ENCODE data around the gene DDIT4.

- TF ChIP-seq ZNF274 (IDR thresholded peaks at IDR 0.05; ENCODE audit: low read depth, low read length) (no peak), YY1 (IDR thresholded peaks at IDR 0.05; ENCODE audit: insufficient read depth, insufficient read length) (no peak)
Observed at GRCh38 chr10:72323108-72323749, 49.5 kb downstream of the DDIT4 start.

All from NT2/D1 (cell line).